NCI-H2107 treated with DMSO at 0.1 percent for 48 hours (cell line): Measurements from ENCODE around the gene SEC31B.

Experiments
- DNase-seq: peaks from one replicate; lab custom pipeline; 2025; ENCODE audit not compliant: unreplicated experiment; lab: John Stamatoyannopoulos, UW

Gene SEC31B

DNA sequence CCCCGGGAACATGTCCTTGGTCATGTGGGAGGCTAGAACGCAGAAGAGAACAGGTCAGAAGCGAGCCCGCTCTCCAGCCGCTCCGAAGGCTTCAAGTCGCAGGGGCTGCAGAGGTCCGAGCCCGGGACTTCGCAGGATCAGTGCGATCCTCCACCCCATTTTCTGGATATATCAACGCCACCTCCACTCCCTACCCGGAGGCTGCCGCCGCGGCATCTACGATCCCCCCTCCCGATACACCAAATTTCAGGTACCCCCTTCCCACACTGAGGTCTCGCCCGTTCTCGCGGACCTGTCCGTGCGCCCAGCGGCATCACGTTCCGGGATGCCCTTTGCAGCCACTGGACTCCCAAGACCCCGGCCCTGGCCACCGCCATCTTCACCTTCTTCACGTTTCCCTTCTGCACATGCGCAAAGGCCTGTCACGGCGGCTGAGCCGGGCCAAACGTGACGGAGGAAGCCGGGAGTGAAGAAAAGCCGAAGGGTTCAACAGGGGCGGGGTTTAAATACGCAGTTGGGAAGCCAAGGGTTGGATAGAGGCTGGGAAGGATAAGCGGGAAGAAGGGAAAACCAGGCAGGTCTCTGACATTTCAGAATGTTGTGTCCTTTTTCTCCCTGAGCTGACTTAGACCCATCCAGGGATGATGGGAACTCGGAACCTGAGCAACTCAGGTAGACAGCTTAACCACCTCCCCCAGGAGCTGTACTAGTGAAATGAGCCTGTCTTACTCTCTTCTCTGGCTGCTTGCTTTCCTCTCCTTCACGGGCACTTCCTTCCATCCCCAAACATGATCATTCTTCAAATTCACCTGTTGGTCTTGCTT, 10.0 kb upstream of the SEC31B start, which contains the start of gene NDUFB8:
Gene NDUFB8 (minus strand): TSS at position 397 of the 824 bp plus-strand sequence. CDS start 20 bp downstream, at position 377.
- peak; percentile 59 for DNase-seq

DNA sequence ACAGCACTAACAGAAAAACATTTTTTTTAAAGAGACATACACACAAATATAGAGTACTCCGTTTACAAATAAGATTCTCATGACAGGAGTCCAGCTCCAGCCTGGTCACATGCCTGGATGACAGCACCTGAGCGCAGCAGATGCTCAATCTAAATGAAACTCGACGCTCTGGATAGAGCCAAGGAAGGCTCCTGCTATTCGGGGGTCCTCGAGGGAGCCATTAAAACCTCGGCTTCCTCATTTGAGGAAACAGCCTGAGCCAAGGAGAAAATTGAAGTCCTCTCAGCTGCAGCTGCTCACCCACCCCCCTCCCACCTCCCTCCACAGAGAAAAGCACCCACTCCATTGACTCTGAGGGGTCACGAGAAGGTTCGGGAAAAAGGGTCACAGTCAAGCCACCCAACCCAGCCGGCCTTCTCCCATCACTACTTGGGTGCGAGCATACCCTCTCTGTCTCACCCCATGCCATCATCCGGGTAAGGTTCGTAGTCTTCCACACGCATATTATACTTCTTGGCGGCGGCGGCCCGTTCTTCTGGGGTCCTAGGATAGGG, 9.3 kb upstream of the SEC31B start:
- no peak for DNase-seq

DNA sequence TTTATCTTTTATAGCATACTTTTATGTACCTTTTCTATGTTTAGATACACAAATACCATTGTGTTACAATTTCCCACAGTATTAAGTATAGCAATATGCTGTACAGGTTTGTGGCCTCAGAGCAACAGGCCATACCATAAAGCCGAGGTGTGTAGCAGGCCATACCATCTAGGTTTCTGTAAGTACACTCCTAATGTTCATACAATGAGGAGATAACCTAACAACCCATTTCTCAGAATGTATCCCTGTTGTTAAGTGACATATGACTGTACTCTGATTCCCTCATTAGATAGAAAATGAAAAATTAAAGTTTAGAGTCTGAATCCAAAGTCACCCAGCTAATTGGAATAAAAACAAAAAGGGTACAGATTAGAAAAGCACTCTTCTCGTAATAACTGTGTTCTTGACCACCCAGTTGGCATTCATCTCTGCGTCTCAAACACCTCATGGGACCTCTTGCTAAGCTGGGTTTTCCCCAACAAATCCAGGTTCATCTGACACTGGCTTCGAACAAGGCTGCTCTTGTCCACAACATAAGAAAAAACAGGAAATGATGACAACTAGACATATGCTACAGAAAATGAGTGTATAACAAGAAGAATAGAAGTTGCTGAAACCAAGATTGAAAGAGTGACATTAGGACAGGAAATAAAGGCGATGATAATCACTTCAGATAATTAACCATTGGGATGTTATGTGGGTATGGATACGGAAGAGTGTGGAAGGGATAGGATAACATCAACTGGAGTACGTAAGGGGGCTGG, 8.6 kb upstream of the SEC31B start:
- no peak for DNase-seq

DNA sequence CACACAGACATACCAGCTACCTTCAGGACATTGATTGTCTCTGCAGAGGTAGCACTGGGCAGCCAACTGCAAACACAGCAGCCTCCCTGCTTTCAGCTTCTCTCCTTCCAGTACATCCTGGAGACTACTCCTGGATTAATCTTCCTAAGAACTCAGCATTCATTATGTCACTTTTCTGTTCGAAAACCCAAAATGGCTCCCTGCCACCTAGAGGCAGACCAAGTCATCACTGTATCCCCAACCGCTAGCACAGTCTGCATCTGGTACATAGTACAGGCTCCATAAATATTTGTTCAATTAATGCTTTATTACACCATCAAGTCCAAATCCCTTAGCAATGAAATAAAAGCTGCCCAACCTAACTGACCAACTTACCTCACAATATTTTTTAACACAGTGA, 5.0 kb upstream of the SEC31B start:
- no peak for DNase-seq

DNA sequence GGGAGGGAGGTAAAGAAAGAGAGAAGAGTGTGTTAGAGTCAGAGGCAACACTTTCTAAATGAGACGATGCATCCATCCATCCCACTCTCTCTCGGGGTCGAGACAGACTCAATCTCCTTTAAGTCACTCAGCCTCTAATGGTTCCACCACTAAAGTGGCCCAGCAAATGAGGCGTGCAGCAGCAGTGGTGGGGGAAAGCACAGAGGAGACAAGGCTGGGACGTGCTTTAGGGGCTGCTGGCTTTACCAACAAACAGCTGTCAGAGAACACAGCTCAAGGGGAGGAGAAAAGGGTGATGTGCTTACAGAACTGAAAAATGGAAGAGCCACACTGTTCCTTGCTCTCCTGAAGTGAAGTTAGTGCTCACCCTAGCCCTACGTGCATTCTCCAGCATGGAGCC, 4.5 kb upstream of the SEC31B start:
- no peak for DNase-seq

DNA sequence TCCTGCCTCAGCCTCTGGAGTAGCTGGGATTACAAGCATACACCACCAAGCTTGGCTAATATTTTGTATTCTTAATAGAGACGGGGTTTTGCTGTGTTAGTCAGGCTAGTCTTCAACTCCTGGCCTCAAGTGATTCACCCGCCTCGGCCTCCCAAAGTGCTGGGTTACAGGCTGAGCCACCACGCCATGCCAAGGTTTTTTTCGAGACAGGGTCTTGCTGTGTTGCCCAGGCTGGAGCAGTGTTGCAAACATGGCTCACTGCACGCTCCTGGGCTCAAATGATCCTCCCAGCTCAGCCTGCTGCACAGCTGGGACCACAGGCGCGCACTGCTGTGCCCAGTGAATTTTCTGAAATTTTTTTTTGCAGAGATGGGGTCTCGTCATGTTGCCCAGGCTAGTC, 3.3 kb upstream of the SEC31B start:
- DNase-seq, result no peak

DNA sequence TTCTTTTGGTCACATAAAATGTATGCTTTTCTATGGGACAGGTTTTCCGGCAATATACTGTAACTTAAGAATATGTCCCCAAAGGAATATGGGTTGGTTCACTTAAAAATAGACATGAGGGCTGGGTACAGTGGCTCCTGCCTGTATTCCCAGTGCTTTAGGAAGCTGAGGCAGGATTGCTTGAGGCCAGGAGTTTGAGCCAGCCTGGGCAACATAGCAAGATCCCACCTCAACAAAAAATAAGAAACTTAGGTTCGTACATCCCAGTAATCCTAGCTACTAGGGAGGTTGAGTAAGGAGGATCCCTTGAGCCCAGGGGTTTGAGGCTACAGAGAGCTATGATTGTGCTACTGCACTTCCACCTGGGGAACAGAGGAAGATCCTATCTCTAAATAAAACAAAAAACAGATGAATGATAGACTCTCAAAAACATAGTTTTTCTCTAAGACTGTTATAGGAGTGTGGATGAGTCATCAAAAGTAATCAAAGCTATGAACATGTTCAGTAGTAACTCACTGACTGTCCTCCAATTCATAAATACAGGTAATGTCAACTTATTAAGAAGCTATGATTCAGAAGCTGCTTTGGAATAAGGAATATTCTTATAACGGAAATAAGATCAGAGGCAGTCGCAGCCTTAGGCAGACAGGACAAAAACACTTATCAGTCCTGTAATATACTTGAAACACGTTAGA, 2.6 kb upstream of the SEC31B start:
- DNase-seq, result no peak

DNA sequence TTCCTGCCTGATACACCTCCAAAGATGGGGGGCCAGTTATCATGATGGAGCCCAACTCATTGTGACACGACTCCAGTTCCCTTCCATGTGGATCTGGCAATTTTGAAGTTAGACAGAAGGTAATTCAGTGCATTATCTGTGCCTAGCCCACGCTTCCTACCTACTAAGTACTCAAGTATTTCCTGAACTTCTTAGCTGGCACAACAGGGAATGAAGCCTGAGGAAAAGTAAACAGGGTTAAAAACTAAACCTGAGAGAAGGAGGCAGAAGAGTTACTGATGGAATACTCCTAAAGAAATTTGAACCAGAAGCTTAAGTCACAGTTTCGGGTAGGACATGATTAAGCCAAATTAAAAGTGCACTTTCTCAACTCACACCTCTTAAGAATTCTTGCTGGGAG, 1.1 kb upstream of the SEC31B start:
- no peak for DNase-seq

DNA sequence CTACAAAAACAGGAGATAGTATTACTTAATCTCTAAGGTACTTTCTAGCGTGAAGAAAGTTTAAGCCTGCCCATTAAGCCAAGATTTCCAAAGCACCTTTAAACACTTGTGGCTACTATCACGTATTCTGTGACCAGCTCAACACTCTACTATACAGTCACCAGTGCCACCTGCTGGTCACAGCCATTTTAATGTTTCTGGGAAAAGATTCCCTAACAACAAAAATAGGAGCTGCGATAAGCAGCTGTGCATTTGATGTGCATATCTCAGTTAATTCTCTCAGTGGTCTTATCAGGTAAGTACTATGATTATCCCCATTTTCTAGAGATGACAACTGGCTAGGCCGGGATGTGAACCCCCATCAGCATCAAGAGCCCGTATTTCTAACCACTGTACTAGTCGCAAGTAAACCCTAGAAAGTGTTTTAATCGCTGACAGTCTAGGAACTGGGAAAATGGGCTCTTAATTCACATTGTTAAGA, 860 bp downstream of the SEC31B start:
- DNase-seq, result peak; percentile 54

DNA sequence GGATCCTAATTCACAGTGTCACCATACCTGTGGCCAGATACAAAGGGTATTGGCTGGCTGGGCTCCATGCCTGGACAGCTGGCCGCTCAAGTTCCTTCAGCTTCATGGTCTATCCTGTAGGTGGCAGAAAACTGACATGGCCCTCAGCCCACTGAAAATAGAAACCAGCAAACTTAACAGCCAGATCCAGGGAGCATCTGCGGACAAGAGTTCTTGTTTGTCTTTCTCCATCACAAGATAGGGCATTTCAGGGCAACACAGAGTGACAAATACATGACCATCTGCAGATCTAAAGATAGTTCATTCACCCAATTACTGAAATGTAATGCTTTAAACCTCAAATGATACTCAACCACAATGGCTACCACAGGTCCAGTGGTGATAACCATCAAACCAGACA, 2.8 kb downstream of the SEC31B start:
- no peak for DNase-seq

DNA sequence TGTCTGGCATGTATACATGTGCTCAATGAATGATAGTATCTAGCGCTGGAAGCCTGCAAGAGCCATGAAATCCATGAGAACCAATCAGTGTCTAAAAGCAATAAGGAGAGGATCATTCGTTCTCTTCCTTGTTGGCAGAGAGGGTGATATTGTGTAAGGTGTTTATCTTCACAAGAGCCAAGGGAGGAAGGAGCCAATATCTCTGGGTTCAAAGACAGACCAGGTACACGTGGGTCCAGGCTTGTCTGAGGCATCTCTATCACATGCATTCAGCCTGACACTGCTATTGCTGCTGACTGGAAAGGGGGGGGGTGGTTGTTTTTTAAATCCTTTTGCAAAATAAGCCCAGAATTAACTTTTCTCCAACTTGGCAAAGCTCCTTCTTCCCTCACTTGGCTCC, 4.0 kb downstream of the SEC31B start:
- no peak for DNase-seq

DNA sequence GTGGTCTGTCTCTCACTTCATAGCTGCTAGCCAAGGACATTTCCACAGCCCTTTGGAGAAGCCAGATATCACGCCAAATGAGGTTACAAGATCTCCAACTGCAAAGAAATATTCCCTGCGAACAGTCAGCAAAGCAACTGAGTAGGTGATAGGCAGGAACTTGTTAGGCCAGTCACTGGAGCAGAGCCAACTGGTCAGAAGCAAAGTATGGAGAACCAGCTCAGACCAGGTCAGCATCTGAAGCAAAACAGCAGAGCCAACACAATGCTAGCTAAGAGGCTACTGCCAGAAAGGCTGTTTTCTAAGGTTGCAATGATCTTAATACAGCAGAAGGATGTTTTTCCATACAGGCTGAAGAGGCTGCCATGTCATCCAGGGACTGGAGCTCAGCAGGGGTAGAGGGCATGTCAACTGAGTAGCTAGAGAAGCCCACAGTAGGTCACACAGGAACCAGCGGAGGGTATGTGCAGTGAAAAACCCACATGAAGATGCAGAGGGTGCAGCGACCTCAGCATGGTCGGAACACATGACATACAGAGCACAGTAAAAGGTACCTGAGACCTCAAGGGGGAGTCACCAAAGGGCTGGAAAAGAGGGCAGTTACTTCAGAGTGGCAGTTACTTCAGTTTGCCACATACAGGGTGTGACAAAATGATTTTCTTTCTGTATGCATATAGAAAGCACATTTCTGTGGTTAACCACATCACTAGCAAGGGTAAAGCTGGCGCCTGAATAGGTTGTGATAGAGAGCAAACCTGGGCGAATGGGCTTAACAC, 8.9 kb downstream of the SEC31B start:
- peak; percentile 76 for DNase-seq

DNA sequence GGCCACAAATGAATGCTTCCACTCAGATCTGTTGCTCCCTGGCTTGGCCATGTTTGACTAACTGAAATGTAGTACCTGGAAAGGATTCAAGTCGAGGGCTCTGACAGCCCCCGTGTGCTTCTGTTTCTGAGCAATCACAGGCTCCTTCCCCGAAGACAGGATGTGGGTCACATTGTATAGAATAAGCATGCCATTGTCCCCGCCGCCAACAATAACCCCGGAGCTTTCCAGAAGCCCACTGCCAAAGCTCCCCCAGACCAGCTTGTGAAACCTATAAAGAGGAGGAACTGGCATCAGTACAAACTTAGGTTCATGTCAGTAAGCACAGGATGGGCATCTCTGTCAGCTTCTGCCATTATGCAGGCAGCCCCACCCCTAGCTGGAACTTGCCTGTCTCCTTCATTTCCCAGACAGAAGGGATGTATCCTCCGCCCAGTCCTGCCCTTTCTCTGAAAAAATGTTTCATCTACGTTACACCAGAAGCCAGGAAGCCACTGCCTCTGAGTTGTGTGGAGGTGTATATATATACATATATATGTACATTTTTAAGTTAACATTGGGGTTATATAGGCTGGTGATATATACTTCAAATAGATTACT, 10.3 kb downstream of the SEC31B start:
- no peak for DNase-seq

DNA sequence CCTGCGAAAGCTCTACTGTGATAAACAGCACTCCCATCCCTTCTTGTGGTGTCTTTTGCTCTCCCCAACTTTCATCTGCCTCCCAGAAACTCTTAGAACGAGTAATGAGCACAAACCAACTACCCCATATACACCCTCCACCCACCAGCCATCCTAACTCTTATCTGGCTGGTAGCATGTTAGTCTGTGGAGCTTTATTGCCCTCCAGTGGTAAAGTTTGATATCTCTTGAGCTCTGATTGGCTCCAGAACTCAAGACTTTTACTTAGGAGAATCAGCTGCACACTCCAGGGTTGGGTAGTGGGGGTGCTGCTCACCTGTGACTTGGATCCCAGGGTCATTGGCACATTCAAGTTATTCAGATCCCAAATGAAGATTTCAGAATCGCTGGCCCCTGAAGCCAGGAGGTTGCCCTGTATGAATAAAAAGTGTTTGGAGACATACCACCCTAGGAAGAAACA, 10.9 kb downstream of the SEC31B start:
- no peak for DNase-seq

DNA sequence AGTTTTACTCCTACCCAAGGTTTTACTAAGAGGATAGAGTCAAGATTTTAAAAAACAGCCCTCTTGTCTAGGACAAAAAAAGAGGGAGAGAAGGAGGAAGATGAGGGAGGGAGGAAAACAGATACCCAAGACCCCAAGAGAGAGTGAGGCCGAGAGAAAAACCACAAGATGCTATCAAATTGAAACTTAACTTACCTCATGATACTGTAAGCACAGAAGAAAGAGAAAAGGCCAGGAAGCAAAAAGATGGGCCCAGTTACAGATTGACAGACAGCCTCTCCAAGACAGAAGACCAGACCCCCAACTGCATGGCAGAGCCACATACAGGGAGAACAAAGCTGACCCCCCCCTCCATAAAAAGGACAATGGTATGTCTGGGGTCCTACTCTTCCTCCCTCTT, 11.4 kb downstream of the SEC31B start:
- DNase-seq, result no peak

DNA sequence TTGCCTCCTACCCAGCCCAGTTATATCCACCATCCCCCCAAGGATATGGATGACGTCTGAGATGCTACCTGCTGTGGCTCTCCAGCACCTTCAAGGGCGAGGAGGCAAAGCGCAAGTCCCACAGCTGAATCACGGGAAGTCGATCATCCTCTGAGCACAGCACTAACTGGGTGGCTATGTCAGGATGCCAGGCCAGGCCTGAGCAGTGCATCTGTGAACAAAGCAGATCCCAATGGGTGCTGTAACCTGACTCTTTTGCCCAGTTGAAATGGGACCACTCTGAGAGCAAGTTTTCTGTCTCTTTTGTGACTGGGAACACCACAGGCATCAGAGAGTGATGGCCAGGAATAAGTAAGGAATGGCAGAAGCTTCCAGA, 12.3 kb downstream of the SEC31B start:
- no peak for DNase-seq

DNA sequence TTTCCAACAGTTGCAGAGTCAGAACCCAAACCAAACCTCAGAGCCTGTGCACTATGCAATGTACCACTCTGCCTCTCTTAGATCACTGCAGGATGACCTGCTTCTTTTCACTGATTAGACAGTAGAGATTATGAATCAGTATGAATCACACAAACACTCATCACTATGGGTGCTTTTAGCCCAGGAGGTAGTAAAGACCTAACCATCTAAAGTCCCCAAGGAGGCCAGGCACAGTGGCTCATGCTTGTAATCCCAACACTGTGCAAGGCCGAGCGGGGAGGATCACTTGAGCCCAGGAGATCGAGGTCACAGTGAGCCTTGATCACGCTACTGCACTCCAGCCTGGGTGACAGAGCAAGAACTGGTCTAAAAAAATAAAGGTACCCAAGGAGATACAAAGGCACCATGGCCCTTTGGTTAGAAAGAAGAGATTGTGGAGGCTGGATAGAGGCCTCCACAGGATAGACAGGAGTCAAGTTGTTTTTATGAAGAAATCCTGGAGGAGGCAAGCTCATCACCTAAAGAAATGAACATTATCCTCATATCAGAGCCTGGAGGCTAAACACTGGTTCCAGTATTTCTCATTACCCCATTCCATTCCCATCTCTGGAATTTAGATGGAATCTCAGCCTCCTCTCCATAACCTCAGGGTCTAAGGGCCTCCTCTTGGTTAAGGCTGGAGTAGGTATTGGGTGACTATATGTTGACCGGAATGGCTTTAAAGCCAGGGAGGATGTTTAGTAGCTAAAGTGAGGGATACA, 12.9 kb downstream of the SEC31B start:
- no peak for DNase-seq

DNA sequence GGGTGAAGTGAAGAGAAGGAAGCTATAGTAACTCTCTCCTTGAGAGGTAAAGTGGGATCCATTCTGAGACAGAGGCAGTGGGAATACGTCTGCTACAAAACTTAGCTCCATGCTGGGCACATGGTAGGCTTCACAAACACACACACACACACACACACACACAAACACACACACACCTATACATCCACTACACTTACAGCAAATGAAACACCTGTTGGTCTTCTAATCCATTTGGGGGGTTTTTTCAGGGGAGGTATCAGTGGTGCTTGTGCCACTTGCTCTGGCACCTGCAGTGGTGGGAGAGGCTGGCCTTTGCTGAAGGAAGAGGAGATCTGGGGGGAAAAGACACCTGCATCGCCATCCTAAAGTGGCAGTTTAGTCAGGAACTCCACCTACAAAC, 14.5 kb downstream of the SEC31B start:
- no peak for DNase-seq

DNA sequence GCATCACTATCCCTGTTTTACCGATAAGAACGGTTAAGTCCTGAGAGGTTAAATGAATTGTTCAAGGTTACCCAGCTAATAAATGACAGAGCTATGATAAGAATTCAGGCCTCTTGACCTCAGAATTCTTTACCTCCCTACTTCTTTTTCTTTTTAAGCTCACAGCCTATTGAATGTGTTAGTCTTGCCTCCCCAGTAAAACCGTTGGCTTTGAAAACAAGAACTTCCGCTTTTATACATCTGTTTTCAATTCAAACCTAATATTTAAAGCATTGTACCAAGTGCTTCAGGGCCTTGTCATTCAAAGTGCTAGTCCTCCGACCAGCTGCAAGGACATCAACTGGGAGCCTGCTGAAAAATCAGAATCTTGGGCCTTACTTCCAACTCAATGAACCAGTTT, 15.6 kb downstream of the SEC31B start:
- DNase-seq, result no peak
